ENCODE measurements around the gene NCKIPSD. TPM values are rescaled to one million over a fixed set of nuclear protein-coding genes. Genes with fewer than 3 reads are reported as not detected.

The NCKIPSD gene
- polyA plus RNA-seq, 1 of the 3 experiments (the other 2 are of a cell fraction), result 20.4 TPM

GRCh38 chr3:48655063-48655462 lies 30.7 kb downstream of the NCKIPSD start:
- Histone ChIP-seq H3K27me3 (ENCODE audit: insufficient read depth) (no peaks in the 10 kb centered on the region), H2AFZ (ENCODE audit: low read depth) (no peak overlapping the region), H3K4me1 (ENCODE audit: control insufficient read depth in 1 of 2, insufficient read depth in 2 of 2, low read depth in 1 of 2, low read length in 1 of 2) (peaks cover 0 to 8% of the 10 kb centered on the region in 2 experiments; a peak in 1 of 4 replicates), H3F3A (replicated peaks; ENCODE audit: insufficient read depth) (no peaks in the 10 kb centered on the region), H3K9me3 (no peaks in the 10 kb centered on the region), H3K4me3 (ENCODE audit: low read depth in 2 of 2, low read length in 1 of 2) (no peak overlapping the region), H3K4me2 (no peak overlapping the region), H3K27ac (ENCODE audit: low read depth in 2 of 2, low read length in 1 of 2) (no peak overlapping the region), H3K9me2 (no peaks in the 10 kb centered on the region), H3K79me2 (ENCODE audit: insufficient read depth) (peaks cover 8% of the 10 kb centered on the region; the same call in 1 of the 2 replicates), H4K20me1 (ENCODE audit: insufficient read depth) (peaks cover 16% of the 10 kb centered on the region; the same call in 1 of the 2 replicates), H3K9ac (no peak overlapping the region), H3K36me3 (replicated peaks in 1 of 2; ENCODE audit: control insufficient read depth in 1 of 2, insufficient read depth in 2 of 2, low read length in 1 of 2) (peaks cover 13 to 73% of the 10 kb centered on the region in 2 experiments)
- CTCF ChIA-PET, result interaction anchor here (2.3 kb wide), 1 partner anchor 19 kb away, joined by 8 read pairs; the partner anchor contains the start of gene SLC26A6
- TF ChIP-seq FOXM1 (IDR thresholded peaks at IDR 0.05; ENCODE audit: low read depth) (no peak), GABPA (IDR thresholded peaks at IDR 0.05; ENCODE audit: low read depth) (no peak), MAX (IDR thresholded peaks at IDR 0.05; ENCODE audit: low read depth) (no peak), SMC3 (IDR thresholded peaks at IDR 0.05; ENCODE audit: low read depth, low read length) (no peak), FOXJ3 (CRISPR knock-in tag; IDR thresholded peaks at IDR 0.05) (no peak), GATA2 (CRISPR knock-in tag; IDR thresholded peaks at IDR 0.05) (no peak), RAD21 (IDR thresholded peaks at IDR 0.05; ENCODE audit: low read length) (no peak), PBX3 (IDR thresholded peaks at IDR 0.05) (no peak), RCOR1 (IDR thresholded peaks at IDR 0.05; ENCODE audit: low read length) (no peak), TAF1 (IDR thresholded peaks at IDR 0.05; ENCODE audit: borderline replicate concordance, low read depth, low read length) (no peak), EZH2phosphoT487 (IDR thresholded peaks at IDR 0.05; ENCODE audit: borderline replicate concordance, low read depth) (no peak), USF2 (IDR thresholded peaks at IDR 0.05; ENCODE audit: borderline replicate concordance, low read depth, low read length) (no peak), POLR2AphosphoS5 (IDR thresholded peaks at IDR 0.05; ENCODE audit: low read depth, low read length) (no peak), USF1 (IDR thresholded peaks at IDR 0.05; ENCODE audit: borderline replicate concordance, low read depth) (no peak), IRF3 (IDR thresholded peaks at IDR 0.05; ENCODE audit: low read depth, low read length) (no peak), RFX5 (IDR thresholded peaks at IDR 0.05; ENCODE audit: low read length) (no peak), RXRA (IDR thresholded peaks at IDR 0.05; ENCODE audit: borderline replicate concordance, low read depth) (no peak), NRF1 (IDR thresholded peaks at IDR 0.05; ENCODE audit: low read depth, low read length) (no peak), ZBTB33 (IDR thresholded peaks at IDR 0.05; ENCODE audit: borderline replicate concordance, low read depth) (no peak)
- DNase-seq, result no peak
- POLR2A ChIA-PET, result no interaction called here
- 93% methylated on average over 3 of the region's 12 CpGs for WGBS (ENCODE audit: low lambda C conversion rate)
